OCI-LY7 (cell line): Measurements from ENCODE around the gene ULK4. TPM values are rescaled to one million over a fixed set of nuclear protein-coding genes. Genes with fewer than 3 reads are reported as not detected.

Source experiments
- BruUV-seq: library from RNA; stranded (reverse); fragments of 400-500 nt; replicated peaks from 2 replicates; lab custom pipeline; 2021; lab: Mats Ljungman, UMichigan
- CTCF ChIA-PET: fragments of 300-600 bp; sonication (Branson Sonifier 250); formaldehyde crosslinking; loops from one replicate; lab custom pipeline; 2022; ENCODE audit warnings: antibody characterized with exemption; ENCODE audit not compliant: unreplicated experiment; lab: Charles Lee
- POLR2A ChIA-PET: fragments of 300-600 bp; sonication (Branson Sonifier 250); formaldehyde crosslinking; loops from one replicate; lab custom pipeline; 2022; ENCODE audit warnings: antibody characterized with exemption; lab: Charles Lee
- DNase-seq: peaks from one replicate; pipeline ENCODE4 v3.0.0-alpha.2; 2015; ENCODE audit warnings: low spot score
- H2AFZ ChIP-seq: fragments of 200-600 bp; sonication (generic), shearing (Covaris generic); 2 replicates; pipeline ENCODE4 v1.6.1; 2014; ENCODE audit warnings: mild to moderate bottlenecking, antibody characterized with exemption, low read length, moderate library complexity
- H3K27ac ChIP-seq: fragments of 200-600 bp; sonication (generic); 2 replicates; pipeline ENCODE4 v1.5.1; 2014; ENCODE audit warnings: mixed run types, low read depth, mild to moderate bottlenecking, moderate library complexity, low read length, inconsistent platforms; ENCODE audit not compliant: poor library complexity, severe bottlenecking
- H3K36me3 ChIP-seq: fragments of 200-600 bp; sonication (generic); 2 replicates; pipeline ENCODE4 v1.6.1; 2014; ENCODE audit warnings: mild to moderate bottlenecking, antibody characterized with exemption, low read length, moderate library complexity, mixed read lengths; ENCODE audit not compliant: insufficient read depth
- H3K4me1 ChIP-seq: fragments of 200-600 bp; sonication (generic); 2 replicates; pipeline ENCODE4 v1.5.1; 2014; ENCODE audit warnings: mild to moderate bottlenecking, low read length; ENCODE audit not compliant: insufficient read depth, poor library complexity, severe bottlenecking
- H3K4me2 ChIP-seq: fragments of 200-600 bp; sonication (generic); 2 replicates; pipeline ENCODE4 v1.6.1; 2014; ENCODE audit warnings: mild to moderate bottlenecking, low read length
- H3K4me3 ChIP-seq: fragments of 200-600 bp; sonication (generic); 2 replicates; pipeline ENCODE4 v1.5.1; 2014; ENCODE audit warnings: mild to moderate bottlenecking, low read depth, low read length; ENCODE audit not compliant: poor library complexity, severe bottlenecking
- H3K79me2 ChIP-seq: fragments of 200-600 bp; sonication (generic); 2 replicates; pipeline ENCODE4 v1.6.1; 2016; ENCODE audit warnings: low read depth, mild to moderate bottlenecking, low read length, moderate library complexity, mixed read lengths; ENCODE audit not compliant: insufficient read depth
- H3K9me2 ChIP-seq: fragments of 200-600 bp; sonication (generic); 2 replicates; pipeline ENCODE4 v1.6.1; 2016; ENCODE audit warnings: mild to moderate bottlenecking, low read length, mixed read lengths; ENCODE audit not compliant: insufficient read depth
- H3K9me3 ChIP-seq: fragments of 200-600 bp; sonication (generic); 2 replicates; pipeline ENCODE4 v1.6.1; 2014; ENCODE audit warnings: mild to moderate bottlenecking, mixed run types, low read length, mixed read lengths
- H4K20me1 ChIP-seq: fragments of 200-600 bp; sonication (generic); 2 replicates; pipeline ENCODE4 v1.6.1; 2014; ENCODE audit warnings: mild to moderate bottlenecking, antibody characterized with exemption, low read length, moderate library complexity, mixed read lengths; ENCODE audit not compliant: insufficient read depth
- CTCF ChIP-seq: fragments of 200-600 bp; sonication (generic); conservative IDR thresholded peaks from 2 replicates; pipeline ENCODE4 v1.5.1; 2014; ENCODE audit warnings: mild to moderate bottlenecking, antibody characterized with exemption, low read length, moderate library complexity, mixed read lengths
- EZH2phosphoT487 ChIP-seq: fragments of 200-600 bp; sonication (generic); IDR thresholded peaks from 2 replicates; pipeline ENCODE4 v1.6.1; 2018; ENCODE audit warnings: low read depth, borderline replicate concordance, mild to moderate bottlenecking, mixed run types, antibody characterized with exemption, low read length, moderate library complexity, mixed read lengths
- intact Hi-C: fragments of 100-400 bp; cut with micrococcal nuclease; formaldehyde crosslinking; loops from one replicate; pipeline ENCODE4 v1.10.0; 2022; ENCODE audit not compliant: unreplicated experiment
- total RNA-seq, 2 experiments: library from RNA; depleted of rRNA in 1 of 2; stranded (reverse); fragments of >200 nt in 1 of 2; shearing (Covaris generic) in 1 of 2; gene quantifications; 2 replicates each; pipeline ENCODE4 v1.2.3, GENCODE V29; 2014 to 2022

Gene ULK4
- total RNA-seq, 2 experiments from 2014 or later = 18.9 to 21.0 TPM

- no peak for DNase-seq
- BruUV-seq = no TSS peak
- ChIA-PET CTCF (no interaction called here), POLR2A (no interaction called here)
- H3K4me3 ChIP-seq = no peak overlapping the region
- TF ChIP-seq EZH2phosphoT487 = no peak
- intact Hi-C loops = no loop called here
- no peaks in the 10 kb centered on the region for H3K36me3 ChIP-seq
- H4K20me1 ChIP-seq = no peaks in the 10 kb centered on the region
- no peaks in the 10 kb centered on the region for H3K4me1 ChIP-seq
- no peaks in the 10 kb centered on the region for H3K9me3 ChIP-seq
- H3K27ac ChIP-seq = no peak overlapping the region
- no peaks in the 10 kb centered on the region for H3K79me2 ChIP-seq
- H2AFZ ChIP-seq = no peak overlapping the region
- H3K9me2 ChIP-seq = no peaks in the 10 kb centered on the region
- H3K4me2 ChIP-seq = no peak overlapping the region
Observed at GRCh38 chr3:41742121-41742520, 219.8 kb downstream of the ULK4 start.

GRCh38 chr3:41740374-41740886, 221.5 kb downstream of the ULK4 start:
- ChIA-PET POLR2A (no interaction called here), CTCF (no interaction called here)
- BruUV-seq = no TSS peak
- Histone ChIP-seq H4K20me1 (no peaks in the 10 kb centered on the region), H3K36me3 (no peaks in the 10 kb centered on the region), H3K27ac (no peak overlapping the region), H3K4me1 (no peaks in the 10 kb centered on the region), H3K79me2 (no peaks in the 10 kb centered on the region), H2AFZ (no peak overlapping the region), H3K4me3 (no peak overlapping the region), H3K9me3 (no peaks in the 10 kb centered on the region), H3K9me2 (no peaks in the 10 kb centered on the region), H3K4me2 (no peak overlapping the region)
- intact Hi-C loops = no loop called here
- DNase-seq = no peak
- no peak for TF ChIP-seq CTCF
- no peak for TF ChIP-seq EZH2phosphoT487

DNA sequence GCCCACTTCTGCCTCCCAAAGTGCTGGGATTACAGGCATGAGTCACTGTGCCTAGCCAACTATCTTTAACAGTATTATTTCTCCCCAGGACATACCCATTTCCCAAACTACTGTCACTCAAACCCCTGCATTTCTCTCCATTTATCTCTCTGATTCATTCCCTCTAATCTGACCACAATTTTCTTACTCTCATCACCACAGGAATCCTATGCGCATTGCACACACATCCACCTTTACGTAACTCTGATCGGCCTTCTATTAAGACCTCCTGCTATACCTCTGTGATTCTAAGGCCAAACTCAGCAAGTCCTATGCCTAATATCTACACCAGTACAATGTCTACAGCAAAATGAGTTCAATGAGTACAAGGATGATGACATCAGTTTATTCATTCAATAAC, 235.0 kb downstream of the ULK4 start:
- no peak overlapping the region for H3K4me3 ChIP-seq
- H4K20me1 ChIP-seq = no peaks in the 10 kb centered on the region
- H3K4me2 ChIP-seq = no peak overlapping the region
- ChIA-PET POLR2A (interaction anchor here (0.6 kb wide), 1 partner anchor 372 kb away, joined by 3 read pairs; no protein-coding TSS in a partner anchor), CTCF (no interaction called here)
- H3K4me1 ChIP-seq = no peaks in the 10 kb centered on the region
- no peak overlapping the region for H2AFZ ChIP-seq
- H3K36me3 ChIP-seq = no peaks in the 10 kb centered on the region
- BruUV-seq = no TSS peak
- DNase-seq = no peak
- H3K27ac ChIP-seq = no peak overlapping the region
- TF ChIP-seq CTCF (no peak), EZH2phosphoT487 (no peak)
- no peaks in the 10 kb centered on the region for H3K79me2 ChIP-seq
- H3K9me2 ChIP-seq = no peaks in the 10 kb centered on the region
- intact Hi-C loops = no loop called here
- no peaks in the 10 kb centered on the region for H3K9me3 ChIP-seq
